GM18873 (cell line): Measurements from ENCODE around the gene FCSK.

Experiments
- ATAC-seq: cut with Tn5 transposase; IDR thresholded peaks from one replicate; pipeline ENCODE4 v1.9.1; 2021; ENCODE audit warnings: mild to moderate bottlenecking, moderate library complexity, moderate number of reproducible peaks; ENCODE audit not compliant: unreplicated experiment, low FRiP score

FCSK gene

DNA sequence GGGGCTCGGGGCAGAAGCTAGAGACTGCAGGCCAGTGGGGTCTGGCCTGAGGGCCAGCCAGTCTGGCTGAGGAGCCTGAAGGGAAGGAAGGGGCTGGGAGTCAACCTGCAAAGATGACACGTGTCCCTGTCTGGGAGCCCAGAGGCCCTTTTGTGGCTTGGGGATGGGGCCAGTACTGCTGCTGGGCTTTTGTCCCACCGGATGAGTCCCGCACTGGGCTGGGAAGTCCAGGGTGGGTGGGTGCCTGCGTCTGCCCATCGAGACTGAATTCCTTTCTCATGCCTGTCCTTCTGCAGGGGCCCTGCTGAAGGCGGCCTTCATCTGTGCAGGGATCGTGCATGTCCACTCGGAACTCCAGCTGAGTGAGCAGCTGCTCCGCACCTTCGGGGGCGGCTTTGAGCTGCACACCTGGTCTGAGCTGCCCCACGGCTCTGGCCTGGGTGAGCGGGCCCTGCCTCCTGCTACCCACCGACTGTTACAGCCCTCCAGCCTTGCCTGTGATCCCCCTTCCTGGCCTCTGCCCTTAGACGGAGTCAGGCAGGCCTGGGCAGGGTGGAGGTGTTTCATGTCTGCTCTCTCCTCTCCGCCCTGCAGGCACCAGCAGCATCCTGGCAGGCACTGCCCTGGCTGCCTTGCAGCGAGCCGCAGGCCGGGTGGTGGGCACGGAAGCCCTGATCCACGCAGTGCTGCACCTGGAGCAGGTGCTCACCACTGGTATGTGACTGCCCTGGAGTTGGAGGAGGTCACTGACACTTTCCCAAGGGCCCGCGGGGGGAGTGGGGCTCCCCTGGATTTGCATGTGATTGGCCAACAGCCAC, 20.9 kb downstream of the FCSK start:
- ATAC-seq = no peak

DNA sequence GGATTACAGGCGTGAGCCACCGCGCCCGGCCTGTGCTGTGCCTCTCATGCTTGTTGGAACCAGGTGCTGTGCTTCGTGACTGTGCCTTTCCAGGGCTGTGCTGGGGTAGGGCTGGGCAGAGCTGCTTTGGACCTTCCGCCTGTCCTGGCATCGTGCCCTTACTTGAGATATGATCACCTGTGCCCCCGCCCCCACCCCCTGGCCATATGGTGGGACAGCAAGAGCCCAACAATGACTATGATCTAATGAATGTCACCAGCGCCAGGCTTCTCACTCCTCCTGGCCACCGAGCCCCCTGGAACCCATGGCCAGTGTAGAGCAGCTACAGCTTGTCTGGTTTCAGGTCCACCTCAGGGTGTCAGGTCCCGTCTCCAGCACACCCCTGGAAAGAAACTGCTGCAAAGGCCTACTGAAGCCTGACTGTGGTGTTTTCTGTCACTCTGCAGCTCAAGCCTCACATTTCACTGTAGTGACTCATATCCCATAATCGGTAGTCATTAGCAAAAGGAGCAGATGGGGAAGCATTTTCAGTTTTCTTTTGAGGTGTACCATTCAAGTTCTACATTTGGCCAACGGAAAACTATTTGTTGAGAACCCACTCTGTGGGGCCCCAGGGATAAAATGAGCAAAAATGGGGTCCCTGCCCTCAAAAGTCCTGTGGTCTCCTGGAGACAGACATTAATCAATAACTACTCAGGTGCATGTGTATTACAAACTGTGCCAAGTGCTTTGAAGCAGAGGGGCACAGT, 22.1 kb downstream of the FCSK start:
- peak; percentile 78 for ATAC-seq

DNA sequence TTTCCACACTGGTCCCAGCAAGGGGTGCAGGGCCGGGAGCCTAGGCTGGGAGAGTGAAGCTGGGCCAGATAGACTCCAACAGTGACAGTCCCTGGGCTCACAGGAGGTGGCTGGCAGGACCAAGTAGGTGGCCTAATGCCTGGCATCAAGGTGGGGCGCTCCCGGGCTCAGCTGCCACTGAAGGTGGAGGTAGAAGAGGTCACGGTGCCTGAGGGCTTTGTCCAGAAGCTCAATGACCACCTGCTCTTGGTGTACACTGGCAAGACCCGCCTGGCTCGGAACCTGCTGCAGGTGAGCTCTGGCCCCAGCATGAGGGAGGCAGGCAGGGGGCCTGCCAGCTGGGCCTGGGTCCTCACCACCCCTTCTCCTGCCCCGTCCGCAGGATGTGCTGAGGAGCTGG, 23.8 kb downstream of the FCSK start:
- ATAC-seq = no peak

DNA sequence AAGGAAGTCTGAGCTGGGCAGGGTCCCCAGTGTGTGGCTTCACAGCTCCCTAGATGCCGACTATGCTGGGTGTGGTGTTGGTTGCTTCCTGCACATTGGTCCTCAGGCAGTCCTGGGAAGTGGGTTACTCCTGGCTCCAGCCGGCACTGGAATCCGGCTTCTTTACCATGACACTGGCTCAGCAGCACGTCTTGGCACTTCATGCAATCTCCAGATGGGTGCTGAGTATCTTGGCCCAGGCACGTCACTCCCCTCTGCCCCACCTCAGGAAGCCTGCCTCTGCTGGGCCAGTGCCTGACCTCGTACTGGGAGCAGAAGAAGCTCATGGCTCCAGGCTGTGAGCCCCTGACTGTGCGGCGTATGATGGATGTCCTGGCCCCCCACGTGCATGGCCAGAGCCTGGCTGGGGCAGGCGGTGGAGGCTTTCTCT, 24.5 kb downstream of the FCSK start:
- no peak for ATAC-seq

DNA sequence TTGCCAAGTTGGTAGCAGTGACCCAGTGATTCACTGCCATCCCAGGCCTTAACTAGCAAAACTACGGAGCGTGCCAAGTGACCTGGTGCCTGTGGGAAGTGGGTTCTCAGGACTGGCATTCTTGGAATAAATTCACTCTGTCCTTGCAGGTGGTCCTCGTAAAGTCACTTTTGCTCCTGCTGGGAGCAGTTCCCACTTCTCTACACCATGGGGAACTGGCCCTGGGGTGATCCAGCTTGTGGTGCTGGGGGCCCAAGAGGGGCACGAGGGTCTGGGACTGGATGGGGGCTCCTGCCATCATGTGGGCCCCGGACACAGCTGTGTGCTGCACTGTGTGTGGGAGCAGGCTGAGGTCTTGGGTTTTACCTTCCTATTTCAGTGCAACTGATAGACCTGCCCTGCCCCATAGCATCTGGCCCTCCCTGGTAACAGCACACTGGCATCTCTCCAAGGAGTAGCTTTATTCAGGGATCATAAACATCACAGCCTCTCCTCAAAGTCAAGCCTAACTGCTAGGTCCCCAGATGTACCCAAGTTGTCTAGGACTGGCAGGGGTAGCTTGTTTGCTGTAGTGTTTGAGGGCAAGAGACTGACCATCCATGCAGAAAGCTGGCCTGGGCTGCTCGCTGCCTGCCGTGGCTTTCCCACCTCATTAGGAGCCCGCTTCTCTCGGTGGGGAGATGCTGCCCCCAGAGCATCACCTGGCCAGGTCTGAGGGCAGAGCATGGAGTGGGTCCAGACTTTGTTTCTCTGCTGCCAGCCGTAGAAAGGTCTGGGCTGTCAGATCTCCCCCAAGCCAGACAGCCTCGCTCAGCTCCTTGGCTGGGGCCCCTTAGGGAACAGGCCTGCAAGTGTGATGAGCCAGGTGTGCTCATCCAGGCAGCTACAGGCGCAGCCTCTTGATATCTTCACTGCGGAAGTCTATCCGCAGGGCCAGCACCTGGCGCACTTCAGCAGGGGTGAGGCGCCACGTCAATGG, 26.0 kb downstream of the FCSK start:
- ATAC-seq = no peak

DNA sequence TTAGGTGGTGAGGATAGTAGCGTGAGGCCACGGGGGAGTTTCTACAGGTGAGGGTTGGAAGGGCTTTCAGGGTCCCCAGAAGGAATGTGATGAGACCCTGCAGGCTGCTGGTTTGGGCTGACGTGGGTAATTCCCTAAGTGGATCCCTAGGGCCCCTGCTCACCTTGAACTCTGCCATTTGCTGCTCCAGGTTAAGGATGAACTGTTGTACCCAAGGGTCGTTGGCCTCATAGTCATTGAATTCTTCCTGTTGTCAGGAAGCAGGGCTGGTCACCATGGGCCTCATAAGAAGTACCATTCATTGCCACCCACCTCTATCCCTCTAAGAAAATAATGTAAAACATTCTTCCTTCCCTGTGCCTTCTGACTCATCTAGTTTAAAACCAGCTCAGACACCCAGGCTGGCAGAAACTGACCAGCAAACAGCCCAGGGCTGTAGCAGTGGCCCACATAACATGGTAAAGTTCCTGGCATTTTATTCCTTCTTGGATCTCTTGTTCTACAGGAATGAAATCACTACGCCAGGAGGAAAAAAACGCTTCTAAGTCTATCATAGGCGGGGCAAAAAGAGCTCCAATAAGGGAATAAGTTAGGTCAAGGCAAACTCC, 27.6 kb downstream of the FCSK start:
- no peak for ATAC-seq

DNA sequence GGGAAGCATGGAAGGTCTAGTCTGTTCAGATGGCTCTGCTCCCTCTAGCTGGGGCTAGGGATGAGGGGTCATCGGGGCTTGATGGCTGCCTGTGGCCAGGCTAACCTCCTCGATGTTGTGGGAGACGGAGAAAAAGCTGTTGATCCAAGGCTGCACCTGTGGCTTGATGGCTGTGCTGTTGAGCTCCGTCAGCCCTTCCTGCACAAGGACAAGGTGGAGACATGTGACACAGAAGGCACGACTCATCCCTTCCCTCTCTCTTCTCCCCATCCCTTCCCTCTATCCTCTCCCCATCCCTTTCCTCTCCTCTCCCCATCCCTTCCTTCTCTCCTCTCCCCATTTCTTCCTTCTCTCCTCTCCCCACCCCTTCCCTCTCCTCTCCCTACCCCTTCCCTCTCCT, 28.2 kb downstream of the FCSK start:
- no peak for ATAC-seq

DNA sequence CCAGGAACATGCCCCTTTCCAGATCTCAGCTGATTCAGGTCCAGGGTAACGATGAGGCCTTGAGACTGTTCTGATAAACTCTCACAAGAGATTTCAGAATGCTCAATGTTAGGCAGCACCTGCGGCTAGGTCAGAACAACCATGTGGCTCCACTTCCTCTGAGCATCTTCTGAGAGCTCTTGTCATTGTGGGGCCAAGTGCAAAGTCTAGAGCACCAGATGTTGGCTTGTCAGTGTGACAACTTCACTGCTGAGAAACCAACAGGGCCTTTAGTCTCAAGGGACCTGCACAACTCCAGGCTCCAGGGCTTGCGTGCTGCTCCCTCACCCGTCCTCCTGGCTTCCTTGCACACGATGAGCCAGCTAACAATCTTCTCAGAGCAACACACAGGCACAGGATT, 29.0 kb downstream of the FCSK start:
- ATAC-seq = no peak

DNA sequence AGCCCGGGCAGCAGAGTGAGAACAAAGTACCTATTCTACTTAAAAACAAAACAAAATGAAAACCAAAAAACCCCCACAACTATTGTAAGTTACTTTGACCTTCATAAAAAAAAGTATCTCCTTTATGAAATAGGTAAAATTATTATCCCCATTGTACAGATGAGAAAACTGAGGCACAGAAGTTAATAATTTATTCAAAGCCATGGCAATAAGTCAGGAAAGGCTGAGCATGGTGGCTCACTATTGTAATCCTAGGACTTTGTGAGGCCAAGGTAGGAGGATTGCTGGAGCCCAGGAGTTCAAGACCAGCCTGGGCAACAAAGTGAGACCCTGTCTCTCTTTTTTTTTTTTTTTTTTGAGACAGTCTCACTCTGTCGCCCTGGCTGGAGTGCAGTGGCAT, 30.5 kb downstream of the FCSK start:
- no peak for ATAC-seq

DNA sequence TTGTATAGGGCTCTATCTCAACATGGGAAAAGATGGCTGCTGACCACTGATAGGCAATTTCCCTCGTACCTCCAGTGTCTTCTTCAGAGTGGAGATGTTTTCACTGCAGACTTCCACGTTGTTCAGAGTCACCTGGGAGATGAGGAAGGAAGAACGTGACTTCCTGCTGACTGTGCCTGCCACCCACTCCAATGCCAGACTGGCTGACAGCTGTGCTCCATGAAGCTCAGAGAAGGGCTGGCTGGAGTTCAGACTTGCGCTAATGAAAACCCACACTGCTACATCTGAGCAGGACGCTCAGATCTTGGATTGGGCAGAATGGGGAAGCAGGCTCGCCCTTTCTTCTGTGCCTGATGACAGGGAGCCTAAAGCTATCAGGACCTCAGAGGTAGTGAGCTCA, 35.9 kb downstream of the FCSK start:
- ATAC-seq = no peak

DNA sequence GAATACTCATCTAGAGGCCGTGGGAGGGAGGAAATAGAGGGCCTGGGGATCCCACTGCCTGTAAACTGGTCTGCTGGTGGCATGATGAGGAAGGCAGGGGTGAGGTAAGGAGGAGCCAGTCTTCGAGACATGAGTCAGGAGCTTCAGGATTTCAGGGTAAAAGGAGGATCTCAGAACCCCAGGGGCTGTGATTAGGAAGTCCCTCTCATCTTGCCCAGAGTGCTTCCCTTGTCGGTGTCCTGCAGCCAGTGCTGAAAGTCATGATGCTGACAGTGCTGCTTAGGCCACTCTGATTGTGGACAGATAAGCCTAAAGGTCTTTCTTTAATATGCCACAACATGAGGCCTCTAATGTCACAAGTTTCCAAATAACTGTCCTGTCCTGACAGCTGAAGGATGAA, 39.4 kb downstream of the FCSK start:
- ATAC-seq = no peak

DNA sequence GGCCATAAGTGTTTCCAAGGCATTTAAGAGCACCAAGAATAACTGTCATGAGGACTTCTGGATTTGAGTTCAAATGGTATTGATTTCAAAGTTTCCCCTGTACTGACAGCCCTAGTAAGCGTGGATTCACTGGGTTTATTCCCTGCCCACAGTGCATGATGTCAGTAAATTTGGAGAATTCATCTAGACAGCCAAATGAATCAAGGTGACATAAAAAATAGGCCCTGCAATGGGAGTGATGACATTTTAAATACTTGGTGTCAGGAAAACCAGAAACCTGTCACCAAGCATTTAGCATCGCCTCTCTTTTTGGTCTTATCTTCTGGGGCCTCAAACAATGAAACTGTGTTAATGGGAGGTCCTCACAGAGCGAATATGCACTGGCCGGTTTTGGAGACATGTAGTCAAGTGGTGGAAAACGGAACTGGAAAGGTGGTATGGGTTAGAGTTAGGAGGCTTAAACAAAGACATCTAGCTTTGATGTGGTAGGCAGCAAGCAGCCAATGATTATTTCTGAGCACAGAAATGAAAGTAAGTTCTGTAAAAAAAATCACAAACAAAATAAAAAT, 39.9 kb downstream of the FCSK start:
- ATAC-seq = no peak

DNA sequence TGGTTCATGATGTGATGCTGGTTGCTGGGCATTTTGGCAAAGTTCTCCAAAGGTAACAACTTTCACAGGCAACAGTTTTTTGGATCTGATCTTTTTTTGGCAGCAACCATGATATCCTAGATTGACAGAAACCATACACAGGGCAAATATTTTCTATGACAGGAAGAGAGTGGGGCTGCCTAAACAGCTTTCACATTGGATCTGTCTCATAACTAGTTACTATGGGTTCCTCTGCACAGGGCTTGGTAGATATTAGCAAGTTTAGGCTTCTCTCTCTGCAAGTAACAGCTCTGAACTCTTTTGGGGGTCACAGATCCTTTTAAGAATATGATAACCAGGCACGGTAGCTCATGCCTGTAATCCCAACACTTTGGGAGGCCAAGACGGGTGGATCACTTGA, 40.4 kb downstream of the FCSK start:
- ATAC-seq = no peak

DNA sequence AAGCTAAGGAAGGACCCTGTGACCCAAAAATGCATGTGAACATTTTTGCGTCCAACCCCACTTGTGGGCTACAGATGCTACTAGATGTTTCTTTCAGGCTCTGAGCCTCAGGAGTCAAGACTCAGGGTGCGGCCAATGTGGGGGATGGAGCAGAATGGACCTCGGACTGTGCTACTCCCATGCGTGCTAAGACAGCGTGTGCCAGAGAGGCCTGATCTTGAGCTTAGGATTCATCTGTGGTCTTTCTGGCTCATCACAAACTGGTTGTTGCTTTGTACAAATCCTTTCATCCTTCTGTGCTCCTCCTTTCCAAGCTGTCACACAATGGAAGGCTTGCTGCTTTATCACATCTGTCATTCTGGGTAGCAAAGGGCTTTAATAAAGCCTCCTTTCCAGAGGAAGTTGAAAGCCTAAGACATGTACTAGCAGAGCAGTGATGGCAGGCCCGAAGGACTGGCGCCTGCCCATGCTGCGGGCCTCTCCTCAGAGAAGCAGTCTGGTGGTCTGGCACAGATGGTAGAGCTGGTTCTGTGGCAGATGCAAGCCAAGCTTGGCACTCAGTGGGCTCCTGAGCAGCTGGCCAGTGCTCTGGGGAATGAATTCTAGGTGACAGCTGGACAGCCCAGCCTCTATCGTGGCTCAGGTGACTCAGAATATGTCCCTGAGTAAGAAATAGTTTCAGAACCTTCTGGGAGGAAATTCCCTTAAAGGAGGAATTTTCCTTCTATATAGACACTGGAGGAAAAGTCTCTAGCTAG, 41.2 kb downstream of the FCSK start:
- ATAC-seq = no peak

DNA sequence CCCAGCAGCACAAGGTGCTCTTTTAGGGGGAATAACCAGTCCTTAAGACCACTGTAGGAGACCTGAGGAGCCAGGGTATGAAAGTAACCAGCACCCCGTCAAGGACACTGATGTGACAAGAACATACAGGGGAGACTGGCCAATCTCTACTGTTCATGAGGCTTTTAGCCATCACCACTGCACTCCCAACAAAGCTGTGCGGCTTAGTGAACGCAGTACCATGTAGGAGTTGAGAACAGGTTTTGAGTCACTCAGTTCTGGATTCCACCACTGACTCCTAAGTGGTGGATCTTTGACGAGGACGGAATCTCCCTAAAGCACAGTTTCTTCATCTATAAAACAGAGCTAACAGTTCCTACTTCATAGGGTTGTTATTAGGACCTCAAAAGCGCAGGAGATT, 42.1 kb downstream of the FCSK start:
- ATAC-seq = no peak

DNA sequence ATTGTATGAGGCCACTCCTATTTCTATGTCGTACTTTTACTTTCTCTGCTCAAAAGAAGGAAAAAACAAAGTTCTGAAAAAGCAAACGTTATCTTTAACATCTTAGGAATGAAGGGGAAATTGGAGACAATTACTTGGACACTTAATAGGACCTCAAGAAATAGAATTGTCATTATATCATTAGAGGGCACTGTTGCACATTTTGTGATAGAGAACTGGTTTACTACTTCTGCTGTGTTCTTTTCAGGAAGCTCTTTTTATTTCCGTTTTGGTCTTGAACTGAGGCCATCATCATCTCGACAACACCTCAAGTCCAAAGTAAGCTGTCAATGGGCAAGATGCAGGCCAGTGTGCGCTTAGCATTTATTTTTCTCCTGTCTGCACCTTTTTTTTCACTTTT, 54.4 kb downstream of the FCSK start:
- no peak for ATAC-seq

DNA sequence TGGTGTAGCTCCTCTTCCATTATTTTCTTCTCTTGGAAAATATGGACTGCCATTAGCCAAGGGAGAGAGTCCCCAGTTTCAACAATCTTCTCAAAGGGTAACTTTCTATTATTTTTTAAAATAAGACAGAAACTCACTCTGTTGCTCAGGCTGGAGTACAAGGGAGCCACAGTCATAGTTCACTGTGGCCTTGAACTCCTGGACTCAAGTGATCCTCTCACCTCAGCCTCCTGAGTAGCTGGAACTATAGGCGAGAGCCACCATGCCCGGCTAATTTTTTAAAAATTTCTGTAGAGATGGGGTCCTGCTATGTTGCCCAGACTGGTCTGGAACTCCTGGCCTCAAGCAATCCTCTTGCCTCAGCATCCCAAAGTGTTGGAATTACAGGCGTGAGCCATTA, 55.8 kb downstream of the FCSK start:
- no peak for ATAC-seq

DNA sequence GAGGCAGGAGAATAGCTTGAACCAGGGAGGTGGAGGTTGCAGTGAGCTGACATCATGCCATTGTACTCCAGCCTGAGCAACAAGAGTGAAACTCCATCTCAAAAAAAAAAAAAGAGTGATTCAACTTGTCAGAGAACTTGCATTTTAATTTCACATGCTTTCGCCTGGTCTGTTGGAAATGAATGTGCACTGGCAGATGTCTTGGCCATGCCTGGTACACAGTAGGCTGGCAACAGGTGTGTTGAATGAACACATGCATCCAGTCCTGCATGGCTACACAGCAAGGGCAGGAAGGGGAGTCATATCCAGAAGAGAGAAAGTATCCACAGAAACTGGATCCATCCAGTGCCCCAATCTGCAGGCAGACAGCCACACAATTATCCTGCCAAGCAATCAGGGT, 57.4 kb downstream of the FCSK start:
- no peak for ATAC-seq

DNA sequence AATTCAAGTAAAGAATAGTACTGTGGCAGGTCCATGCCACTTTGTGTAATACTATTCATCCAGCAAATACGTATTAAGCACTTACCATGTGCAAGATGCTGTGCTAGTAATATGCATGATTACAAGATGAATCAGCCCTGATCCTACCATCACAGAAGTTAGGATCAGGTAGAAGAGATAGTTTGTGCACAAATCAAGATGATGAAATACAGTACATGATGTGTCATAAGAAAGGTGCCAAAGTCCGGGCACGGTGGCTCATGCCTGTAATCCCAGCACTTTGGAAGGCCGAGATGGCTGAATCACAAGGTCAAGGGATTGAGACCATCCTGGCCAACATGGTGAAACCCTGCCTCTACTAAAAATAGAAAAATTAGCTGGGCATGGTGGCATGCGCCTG, 58.1 kb downstream of the FCSK start:
- ATAC-seq = no peak
